A549 (cell line): ENCODE data around the gene ZNF37A. TPM values are rescaled to one million over a fixed set of nuclear protein-coding genes. Genes with fewer than 3 reads are reported as not detected.
A peak's percentile ranks its signal among the peaks of the same experiment; 100 is the strongest.

Experiments used
- ATAC-seq, 2 experiments: fragments of 200-7000 bp in 1 of 2; fragments of >200 bp in 1 of 2; cut with Nextera tagmentation in 1 of 2; cut with Tn5 transposase in 1 of 2; 3 replicates each; pipeline versions ENCODE4 v1.8.0 to v1.9.1; 2018 to 2020; ENCODE audit warnings: mild to moderate bottlenecking in 1 of 2, moderate library complexity in 1 of 2
- CTCF ChIA-PET: fragments of 300-600 bp; sonication (Branson Sonifier 250); formaldehyde crosslinking; extraction: SDS; loops from one replicate; lab custom pipeline; 2021; ENCODE audit warnings: antibody characterized with exemption, inconsistent platforms; lab: Yijun Ruan, JAX
- POLR2A ChIA-PET: fragments of 350-600 bp; formaldehyde crosslinking; extraction: SDS; loops from one replicate; lab custom pipeline; 2021; ENCODE audit warnings: antibody characterized with exemption, inconsistent platforms; lab: Yijun Ruan, JAX
- DNase-seq, 2 experiments: peaks; one replicate each; pipeline versions ENCODE4 v3.0.0 to v3.0.0-alpha.2; 2011 to 2016; ENCODE audit warnings: low read depth in 1 of 2, low spot score in 1 of 2
- FAIRE-seq: peaks from 2 replicates; lab custom pipeline; 2011; peaks lifted over from hg19 to GRCh38; lab: Jason Lieb, UNC
- H3K27ac ChIP-seq, 2 experiments: fragments of >200 bp; sonication (Bioruptor Twin); formaldehyde crosslinking; 3 replicates each; pipeline ENCODE4 v1.5.1; 2016 to 2017
- H3K4me1 ChIP-seq: fragments of >200 bp; sonication (Bioruptor Twin); formaldehyde crosslinking; 3 replicates; pipeline ENCODE4 v1.6.1; 2016
- H3K4me2 ChIP-seq: fragments of >200 bp; sonication (Bioruptor Twin); formaldehyde crosslinking; 3 replicates; pipeline ENCODE4 v1.6.1; 2016
- H3K4me3 ChIP-seq: fragments of >200 bp; sonication (Bioruptor Twin); formaldehyde crosslinking; 3 replicates; pipeline ENCODE4 v1.5.1; 2016
- H3K9me3 ChIP-seq: fragments of >200 bp; sonication (Bioruptor Twin); formaldehyde crosslinking; 3 replicates; pipeline ENCODE4 v1.6.1; 2016
- BCL3 ChIP-seq: fragments of >200 bp; sonication (Bioruptor Twin); formaldehyde crosslinking; IDR thresholded peaks from 3 replicates; pipeline ENCODE4 v1.6.1; 2016
- BHLHE40 ChIP-seq: IDR thresholded peaks from 2 replicates; pipeline ENCODE4 v1.6.1; 2012; ENCODE audit warnings: low read depth, low read length, inconsistent platforms
- CBX8 ChIP-seq: fragments of 200-600 bp; sonication (generic); IDR thresholded peaks from 2 replicates; pipeline ENCODE4 v1.6.1; 2016
- CEBPB ChIP-seq, 2 experiments: fragments of >200 bp in 1 of 2; sonication (Bioruptor Twin) in 1 of 2; formaldehyde crosslinking in 1 of 2; IDR thresholded peaks; 2 replicates each; pipeline ENCODE4 v1.6.1; 2012 to 2016
- CHD4 ChIP-seq: fragments of 200-600 bp; sonication (generic); IDR thresholded peaks from 2 replicates; pipeline ENCODE4 v1.6.1; 2016; ENCODE audit warnings: antibody characterized with exemption, mild to moderate bottlenecking, borderline replicate concordance
- E2F6 ChIP-seq: IDR thresholded peaks from 2 replicates; pipeline ENCODE4 v1.6.1; 2012; ENCODE audit warnings: low read depth, borderline replicate concordance
- FOSB ChIP-seq: fragments of 250-450 bp; sonication (Bioruptor Pico); IDR thresholded peaks from 2 replicates; pipeline ENCODE4 v1.5.0; 2020; ENCODE audit warnings: mild to moderate bottlenecking, moderate library complexity
- HDAC2 ChIP-seq: fragments of 200-600 bp; sonication (generic); IDR thresholded peaks from 2 replicates; pipeline ENCODE4 v1.6.1; 2016
- HMGXB4 ChIP-seq: fragments of 250-450 bp; sonication (Bioruptor Pico); IDR thresholded peaks from 2 replicates; pipeline ENCODE4 v1.5.0; 2021; ENCODE audit warnings: mild to moderate bottlenecking, moderate library complexity, borderline replicate concordance
- HOXB5 ChIP-seq: fragments of 250-450 bp; sonication (Bioruptor Pico); IDR thresholded peaks from 2 replicates; pipeline ENCODE4 v1.5.0; 2020; ENCODE audit warnings: mild to moderate bottlenecking, moderate library complexity
- KDM1A ChIP-seq: fragments of 200-600 bp; sonication (generic); IDR thresholded peaks from 2 replicates; pipeline ENCODE4 v1.6.1; 2016; ENCODE audit warnings: low read depth, mild to moderate bottlenecking
- KDM5A ChIP-seq: fragments of 200-600 bp; sonication (generic); IDR thresholded peaks from 2 replicates; pipeline ENCODE4 v1.6.1; 2016; ENCODE audit warnings: antibody characterized with exemption, mild to moderate bottlenecking
- MYC ChIP-seq: IDR thresholded peaks from 2 replicates; pipeline ENCODE4 v1.6.1; 2012; ENCODE audit warnings: mild to moderate bottlenecking, inconsistent platforms, low read length, improper control_type of control experiment, borderline replicate concordance
- NFE2L2 ChIP-seq: fragments of 150-350 bp; conservative IDR thresholded peaks from 2 replicates; pipeline ENCODE4 v1.6.1; 2014; ENCODE audit warnings: low read length
- NR3C1 ChIP-seq: fragments of >200 bp; sonication (Bioruptor Twin); formaldehyde crosslinking; IDR thresholded peaks from 3 replicates; pipeline ENCODE4 v1.6.1; 2017
- POLR2A ChIP-seq: IDR thresholded peaks from 2 replicates; pipeline ENCODE4 v1.6.1; 2012; ENCODE audit warnings: mild to moderate bottlenecking, low read length
- POLR2AphosphoS2 ChIP-seq: conservative IDR thresholded peaks from 2 replicates; pipeline ENCODE4 v1.6.1; 2012; ENCODE audit warnings: low read length, improper control_type of control experiment, inconsistent platforms
- RAD21 ChIP-seq, 2 experiments: fragments of >200 bp in 1 of 2; sonication (Bioruptor Twin) in 1 of 2; formaldehyde crosslinking in 1 of 2; IDR thresholded peaks in 1 of 2; conservative IDR thresholded peaks in 1 of 2; 2 replicates in 1 of 2; 3 replicates in 1 of 2; pipeline ENCODE4 v1.6.1; 2012 to 2018; ENCODE audit warnings: inconsistent platforms in 1 of 2
- RARB ChIP-seq: fragments of 250-450 bp; sonication (Bioruptor Pico); IDR thresholded peaks from 2 replicates; pipeline ENCODE4 v1.8.0; 2021; ENCODE audit warnings: mild to moderate bottlenecking, moderate library complexity
- RFX5 ChIP-seq: fragments of 450-650 bp; IDR thresholded peaks from 2 replicates; pipeline ENCODE4 v1.7.1; 2014; ENCODE audit warnings: antibody characterized with exemption, mild to moderate bottlenecking, moderate library complexity
- SMC3 ChIP-seq: fragments of >200 bp; sonication (Bioruptor Twin); formaldehyde crosslinking; IDR thresholded peaks from 3 replicates; pipeline ENCODE4 v1.6.1; 2018; ENCODE audit warnings: inconsistent platforms
- SREBF2 ChIP-seq: fragments of 450-650 bp; IDR thresholded peaks from 2 replicates; pipeline ENCODE4 v1.6.1; 2014; ENCODE audit warnings: mild to moderate bottlenecking, moderate library complexity
- TFCP2L1 ChIP-seq: fragments of 250-450 bp; sonication (Bioruptor Pico); IDR thresholded peaks from 2 replicates; pipeline ENCODE4 v1.5.0; 2021; ENCODE audit warnings: mild to moderate bottlenecking
- ZNF302 ChIP-seq: fragments of 250-450 bp; sonication (Bioruptor Pico); IDR thresholded peaks from 2 replicates; pipeline ENCODE4 v1.9.0; 2021; ENCODE audit warnings: inconsistent platforms, mild to moderate bottlenecking, moderate library complexity
- WGBS: methylation state at CpG from one replicate; pipeline ENCODE4 v1.1.6; 2017; ENCODE audit errors: missing lambda C conversion rate; 5-methylcytosine and 5-hydroxymethylcytosine counted together
- polyA plus RNA-seq, 4 experiments: library from polyadenylated mRNA; depleted of rRNA in 3 of 4; stranded (reverse); fragments of >200 nt; fragmentation: RNase III in 1 of 4; extraction: RNeasy Plus Mini Kit Qiagen cat#74134 plus additional on column Dnase treatment in 1 of 4; gene quantifications; 2 replicates in 3 of 4; 3 replicates in 1 of 4; pipeline ENCODE4 v1.2.3, GENCODE V29; 2011 to 2017

ZNF37A gene
- polyA plus RNA-seq, 2 of the 4 experiments (the other 2 are of a cell fraction) = 7.3 to 14.1 TPM

- TF ChIP-seq FOSB (CRISPR knock-in tag) = no peak
- TF ChIP-seq KDM5A = no peak
- TF ChIP-seq TFCP2L1 (CRISPR knock-in tag) = no peak
- TF ChIP-seq MYC = peak; percentile 36
- no peak for TF ChIP-seq KDM1A
- TF ChIP-seq CHD4 = no peak
- no peak for TF ChIP-seq SMC3
- no peak for TF ChIP-seq HMGXB4 (CRISPR knock-in tag)
- no peak for TF ChIP-seq CBX8
- peak; percentile 52; the same call in 2 of the 3 replicates for TF ChIP-seq BCL3
- TF ChIP-seq POLR2A = peak; percentile 66
- no peak for TF ChIP-seq BHLHE40
- TF ChIP-seq NR3C1 = no peak
- peak; percentile 69 for TF ChIP-seq E2F6
- TF ChIP-seq HOXB5 (CRISPR knock-in tag) = no peak
- no peak for TF ChIP-seq RARB (CRISPR knock-in tag)
These were observed at the start of gene ZNF37A (continued) for GRCh38 chr10:38094158-38094926.

GRCh38 chr10:38045129-38045528 is 49.0 kb upstream of the ZNF37A start:
- Histone ChIP-seq H3K27ac (no peak overlapping the region), H3K9me3 (peaks cover 72% of the 10 kb centered on the region), H3K4me2 (no peak overlapping the region), H3K4me3 (no peak overlapping the region), H3K4me1 (no peaks in the 10 kb centered on the region)
- ChIA-PET POLR2A (no interaction called here), CTCF (no interaction called here)
- 95% methylated on average over 2 of the region's 2 CpGs for WGBS
- DNase-seq = no peak
- no peak for FAIRE-seq
- ATAC-seq = no peak
- no peak for TF ChIP-seq POLR2AphosphoS2
- no peak for TF ChIP-seq NFE2L2
- TF ChIP-seq ZNF302 = no peak
- no peak for TF ChIP-seq CEBPB (IDR thresholded peaks at IDR 0.05)
- no peak for TF ChIP-seq HDAC2
- TF ChIP-seq RAD21 (conservative IDR thresholded peaks at IDR 0.05 in 1 of 2, IDR thresholded peaks at IDR 0.05 in 1 of 2) = no peak
- no peak for TF ChIP-seq SREBF2
- TF ChIP-seq RARB (CRISPR knock-in tag) = no peak
- TF ChIP-seq KDM5A = no peak
- no peak for TF ChIP-seq SMC3
- TF ChIP-seq RFX5 = no peak
- TF ChIP-seq BCL3 = no peak
